KMS-11 (cell line): ENCODE data around the gene UBASH3A.

Experiments
- H2AFZ ChIP-seq: fragments of 200-600 bp; sonication (generic); 2 replicates; pipeline ENCODE4 v1.6.1; 2016; ENCODE audit warnings: antibody characterized with exemption, mixed run types, low read depth
- H3K27ac ChIP-seq: fragments of 200-600 bp; sonication (generic); 2 replicates; pipeline ENCODE4 v1.6.1; 2016; ENCODE audit warnings: mild to moderate bottlenecking, mixed run types
- H3K27me3 ChIP-seq: fragments of 200-600 bp; sonication (generic); 2 replicates; pipeline ENCODE4 v1.6.1; 2017; ENCODE audit warnings: mild to moderate bottlenecking, low read depth, mixed run types, moderate library complexity; ENCODE audit not compliant: insufficient read depth
- H3K36me3 ChIP-seq: fragments of 200-600 bp; sonication (generic); 2 replicates; pipeline ENCODE4 v1.6.1; 2017; ENCODE audit warnings: mild to moderate bottlenecking, mixed run types; ENCODE audit not compliant: insufficient read depth
- H3K4me1 ChIP-seq: fragments of 200-600 bp; sonication (generic); 2 replicates; pipeline ENCODE4 v1.6.1; 2016; ENCODE audit warnings: mild to moderate bottlenecking, low read depth, mixed run types; ENCODE audit not compliant: poor library complexity, severe bottlenecking
- H3K4me2 ChIP-seq: fragments of 200-600 bp; sonication (generic); 2 replicates; pipeline ENCODE4 v1.7.0; 2016; ENCODE audit warnings: mild to moderate bottlenecking, mixed run types
- H3K4me3 ChIP-seq: fragments of 200-600 bp; sonication (generic); IDR thresholded peaks from 2 replicates; pipeline ENCODE4 v1.6.1; 2017; ENCODE audit warnings: low read depth, low read length, mixed read lengths; ENCODE audit not compliant: insufficient read depth
- H3K79me2 ChIP-seq: fragments of 200-600 bp; sonication (generic); 2 replicates; pipeline ENCODE4 v1.6.1; 2016; ENCODE audit warnings: low read depth, mixed run types; ENCODE audit not compliant: insufficient read depth
- H3K9ac ChIP-seq: fragments of 200-600 bp; sonication (generic); 2 replicates; pipeline ENCODE4 v1.6.1; 2016; ENCODE audit warnings: mild to moderate bottlenecking, mixed run types
- H4K20me1 ChIP-seq: fragments of 200-600 bp; sonication (generic); 2 replicates; pipeline ENCODE4 v1.6.1; 2016; ENCODE audit warnings: mild to moderate bottlenecking, mixed run types; ENCODE audit not compliant: insufficient read depth
- CTCF ChIP-seq: fragments of 200-600 bp; sonication (generic); conservative IDR thresholded peaks from 2 replicates; pipeline ENCODE4 v1.6.1; 2017; ENCODE audit warnings: low read depth, mild to moderate bottlenecking, antibody characterized with exemption, low read length, moderate library complexity, mixed read lengths

The UBASH3A gene

DNA sequence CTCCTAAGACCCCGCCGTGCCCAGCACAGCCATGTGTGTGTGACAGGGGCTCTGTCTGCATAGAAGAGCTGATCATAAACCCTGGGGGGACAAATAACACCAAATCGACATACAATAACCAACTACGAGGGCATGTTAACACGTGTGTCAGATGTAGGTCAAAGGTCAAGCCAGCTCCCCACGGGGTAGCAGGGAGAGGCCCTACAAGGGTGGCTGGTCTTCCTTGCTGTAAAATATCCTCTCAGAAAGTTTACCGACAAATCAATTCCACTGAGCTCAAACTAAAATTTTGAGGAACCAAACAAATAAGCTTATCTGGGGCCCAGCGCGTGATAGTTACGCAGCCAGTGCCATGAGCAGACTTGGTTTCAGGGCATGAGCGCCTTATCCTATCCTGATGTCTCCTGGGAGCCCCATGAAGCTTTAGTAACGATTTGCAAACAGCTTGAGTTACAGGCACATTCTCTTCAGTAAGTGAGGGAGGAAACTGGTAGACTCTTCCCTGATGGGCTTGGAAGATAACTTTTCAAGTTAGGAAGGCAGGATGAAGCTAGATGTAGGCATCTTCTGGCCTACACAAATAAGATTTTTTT, 5.2 kb upstream of the UBASH3A start:
- Histone ChIP-seq H3K27me3 (peaks cover 10% of the 10 kb centered on the region; the same call in 1 of the 2 replicates), H3K4me1 (no peaks in the 10 kb centered on the region), H3K4me2 (no peak overlapping the region), H3K79me2 (no peaks in the 10 kb centered on the region), H3K27ac (no peak overlapping the region), H2AFZ (no peak overlapping the region), H3K9ac (no peak overlapping the region), H4K20me1 (no peaks in the 10 kb centered on the region), H3K36me3 (no peaks in the 10 kb centered on the region), H3K4me3 (no peak overlapping the region)
- TF ChIP-seq CTCF = no peak

DNA sequence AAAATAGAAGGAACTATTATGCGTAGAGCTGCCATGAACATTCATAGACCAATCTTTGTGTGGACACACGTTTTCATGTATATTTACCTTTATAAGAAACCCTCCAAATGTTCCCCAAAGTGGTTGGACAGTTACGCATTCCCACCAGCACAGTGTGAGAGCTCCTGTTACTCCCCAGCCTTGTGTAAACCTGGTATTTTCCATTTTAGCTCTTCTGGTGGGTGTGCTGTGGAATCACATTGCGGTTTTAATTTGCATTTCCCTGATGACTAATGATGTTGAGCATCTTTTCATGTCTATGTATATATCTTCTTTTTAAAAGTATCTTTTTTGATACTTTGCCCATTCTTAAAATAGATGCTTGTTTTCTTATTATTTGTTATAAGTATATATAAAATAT, 3.2 kb upstream of the UBASH3A start:
- H3K27ac ChIP-seq = no peak overlapping the region
- H3K79me2 ChIP-seq = no peaks in the 10 kb centered on the region
- H3K4me2 ChIP-seq = no peak overlapping the region
- H3K36me3 ChIP-seq = no peaks in the 10 kb centered on the region
- TF ChIP-seq CTCF = no peak
- no peaks in the 10 kb centered on the region for H3K4me1 ChIP-seq
- H4K20me1 ChIP-seq = no peaks in the 10 kb centered on the region
- peaks cover 5% of the 10 kb centered on the region; the same call in 1 of the 2 replicates for H3K27me3 ChIP-seq
- no peak overlapping the region for H3K9ac ChIP-seq
- no peak overlapping the region for H3K4me3 ChIP-seq
- H2AFZ ChIP-seq = no peak overlapping the region

GRCh38 chr21:42401154-42401553, 2.5 kb upstream of the UBASH3A start:
- no peak overlapping the region for H3K27ac ChIP-seq
- peaks cover 5% of the 10 kb centered on the region; the same call in 1 of the 2 replicates for H3K27me3 ChIP-seq
- H4K20me1 ChIP-seq = no peaks in the 10 kb centered on the region
- no peak overlapping the region for H3K9ac ChIP-seq
- H3K4me3 ChIP-seq = no peak overlapping the region
- H3K4me1 ChIP-seq = no peaks in the 10 kb centered on the region
- H2AFZ ChIP-seq = no peak overlapping the region
- H3K4me2 ChIP-seq = no peak overlapping the region
- no peaks in the 10 kb centered on the region for H3K36me3 ChIP-seq
- TF ChIP-seq CTCF = no peak
- no peaks in the 10 kb centered on the region for H3K79me2 ChIP-seq

DNA sequence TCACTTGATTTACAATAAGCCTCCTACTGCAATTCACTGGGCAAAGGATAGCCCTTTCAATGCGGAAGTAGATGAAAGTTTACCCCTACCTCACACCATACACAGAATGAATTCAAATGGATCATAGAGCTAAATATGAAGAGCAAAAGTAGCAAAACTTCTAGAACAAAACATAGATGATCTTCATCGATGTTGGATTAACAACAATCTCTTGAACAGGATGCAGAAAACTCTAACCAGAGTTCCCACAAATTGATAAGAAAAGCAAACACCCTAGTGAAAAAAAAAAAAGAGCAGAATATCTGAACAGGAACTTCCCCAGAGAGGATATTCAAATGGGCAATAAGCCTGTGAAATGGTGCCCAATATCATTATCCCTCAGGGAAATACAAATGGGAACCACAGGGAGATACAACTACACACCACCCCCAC, 1.9 kb upstream of the UBASH3A start:
- no peaks in the 10 kb centered on the region for H3K79me2 ChIP-seq
- TF ChIP-seq CTCF = no peak
- H3K36me3 ChIP-seq = no peaks in the 10 kb centered on the region
- H3K27me3 ChIP-seq = no peaks in the 10 kb centered on the region; the same call in 1 of the 2 replicates
- no peak overlapping the region for H2AFZ ChIP-seq
- H4K20me1 ChIP-seq = no peaks in the 10 kb centered on the region
- no peak overlapping the region for H3K4me3 ChIP-seq
- no peak overlapping the region for H3K9ac ChIP-seq
- H3K4me1 ChIP-seq = no peaks in the 10 kb centered on the region
- H3K27ac ChIP-seq = no peak overlapping the region
- H3K4me2 ChIP-seq = no peak overlapping the region
